HG03521 (cell line): ENCODE data around the gene IGSF21.

ENCODE experiments used
- ATAC-seq: cut with Tn5 transposase; IDR thresholded peaks from one replicate; pipeline ENCODE4 v1.9.1; 2021; ENCODE audit warnings: mild to moderate bottlenecking, moderate library complexity; ENCODE audit not compliant: unreplicated experiment

The IGSF21 gene

DNA sequence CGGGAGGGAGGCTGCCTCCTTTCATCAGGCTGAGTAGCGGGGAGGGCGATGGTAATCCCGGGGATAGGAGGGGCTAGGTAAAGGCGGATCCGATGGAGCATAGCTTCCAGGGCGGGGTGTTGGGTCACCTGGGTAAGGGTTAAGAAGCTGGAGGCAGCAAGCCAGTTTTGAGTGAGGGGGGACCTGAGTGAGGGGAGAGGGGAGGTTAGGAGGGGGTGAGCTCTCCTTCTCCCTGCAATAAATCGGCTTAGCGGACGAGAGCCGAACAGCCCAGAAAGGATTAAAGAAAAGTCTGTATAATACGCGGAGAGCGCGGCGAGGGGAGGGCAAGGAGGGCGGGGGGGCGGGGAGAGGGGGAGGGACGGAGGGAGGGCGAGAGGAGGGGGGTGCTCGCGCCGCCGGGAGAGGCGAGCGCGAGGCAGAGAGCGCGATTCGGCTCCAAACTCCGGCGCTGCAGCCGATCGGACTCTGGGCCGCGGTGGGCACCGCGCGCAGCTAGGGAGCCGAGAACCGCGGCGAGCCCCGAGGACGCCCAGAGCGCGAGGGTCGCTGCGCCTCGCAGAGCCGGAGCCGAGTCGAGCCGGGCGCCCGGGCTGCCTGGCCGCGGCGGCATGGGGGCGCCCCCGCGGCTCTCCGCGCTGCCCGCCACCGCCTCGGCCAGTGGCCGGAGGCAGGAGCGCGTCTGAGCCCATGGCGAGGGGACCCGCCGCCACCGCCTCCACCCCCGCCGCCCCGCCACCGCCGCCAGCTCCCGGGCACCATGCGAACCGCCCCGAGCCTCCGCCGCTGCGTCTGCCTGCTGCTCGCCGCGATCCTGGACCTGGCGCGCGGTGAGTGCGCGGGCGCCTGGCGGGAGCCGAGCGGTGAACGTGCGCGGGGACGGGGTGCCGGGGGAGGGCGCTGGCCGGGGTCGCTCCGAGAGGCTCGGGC, at the start of gene IGSF21:
Gene IGSF21, plus strand, starts transcription at position 430 of the 930 bp plus-strand sequence. Its CDS starts 331 bp downstream, at position 761.
- ATAC-seq, result no peak

DNA sequence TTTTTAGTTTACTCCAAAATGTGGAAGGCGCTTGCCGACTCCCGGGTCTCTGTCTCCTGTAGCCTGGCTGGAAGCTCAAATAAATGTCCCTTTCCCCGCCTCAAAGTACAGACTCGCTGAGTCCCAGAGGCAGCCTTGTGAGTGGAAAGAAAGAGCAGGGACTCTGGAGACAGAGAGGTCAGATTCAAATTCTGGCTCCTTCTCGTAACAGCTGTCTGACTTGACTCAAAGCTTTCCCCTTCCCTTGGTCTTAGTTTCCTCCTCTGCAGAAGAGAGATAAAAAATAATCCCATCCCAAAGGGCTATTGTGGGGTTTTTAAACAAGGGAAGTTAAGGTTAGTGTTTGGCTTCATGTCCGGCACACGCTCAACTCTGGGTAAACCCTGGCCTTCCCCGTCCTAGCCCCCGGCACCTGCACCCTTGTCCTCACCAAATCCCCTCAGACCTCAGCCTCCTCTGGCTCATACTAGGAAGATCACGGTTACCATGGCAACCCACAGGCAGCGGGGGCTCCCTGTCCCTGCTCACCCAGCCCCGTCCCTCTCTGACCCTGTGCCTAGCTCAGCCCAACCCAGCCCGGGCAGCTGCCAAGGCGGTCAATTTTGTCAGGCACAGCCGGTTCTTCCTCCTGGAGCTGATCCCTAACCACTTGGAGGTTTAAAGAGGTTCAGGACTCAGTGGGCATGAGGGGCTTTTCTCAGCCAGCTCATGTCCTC, 49.2 kb upstream of the IGSF21 start:
- ATAC-seq, result no peak

DNA sequence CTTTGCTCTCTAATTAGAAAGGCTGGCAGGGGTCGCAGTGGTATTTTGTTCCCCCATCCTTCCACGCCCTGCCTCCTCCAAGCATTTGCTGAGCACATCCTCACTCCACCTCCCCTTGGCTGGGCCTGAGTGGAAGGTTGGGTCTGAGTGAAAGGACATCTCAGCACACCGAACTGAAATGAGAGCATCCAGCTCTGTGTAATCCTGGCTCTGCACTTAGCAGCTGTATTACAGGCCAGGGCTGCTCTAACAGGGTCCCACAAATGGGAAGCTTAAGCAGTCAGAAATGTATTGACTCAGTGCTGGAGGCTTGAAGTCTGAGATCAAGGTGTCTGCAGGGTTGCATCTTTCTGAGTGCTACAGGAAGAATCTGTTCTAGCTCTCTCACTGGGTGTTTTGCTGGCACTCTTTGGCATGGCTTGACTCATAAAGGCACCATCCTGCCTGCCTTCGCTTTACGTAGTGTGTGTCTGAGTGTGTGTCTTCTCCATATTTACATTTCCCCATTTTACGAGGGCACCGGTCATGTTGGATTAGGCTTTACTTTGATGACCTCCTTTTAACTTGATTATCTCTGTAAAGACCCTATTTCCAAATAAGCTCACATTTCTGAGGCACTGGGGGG, 48.5 kb upstream of the IGSF21 start:
- ATAC-seq, result no peak

DNA sequence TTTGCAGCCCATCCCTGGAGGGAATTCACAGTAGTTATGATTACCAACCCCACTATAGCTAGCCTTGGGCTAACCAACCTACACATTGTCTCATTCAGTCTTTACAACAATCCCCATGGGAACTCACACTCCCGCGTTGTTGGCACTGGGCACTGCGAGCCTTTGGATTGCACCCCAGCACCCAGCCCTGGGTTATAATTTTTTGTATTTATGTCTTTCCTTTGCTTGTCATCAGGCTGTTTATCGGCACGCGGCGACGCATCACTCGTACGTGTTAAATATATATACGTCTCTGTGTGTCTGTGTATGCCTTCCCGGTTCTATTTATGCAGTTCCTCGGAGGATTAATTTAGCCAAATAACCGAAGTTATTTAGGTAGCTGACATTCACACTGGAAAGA, 47.2 kb upstream of the IGSF21 start:
- no peak for ATAC-seq

DNA sequence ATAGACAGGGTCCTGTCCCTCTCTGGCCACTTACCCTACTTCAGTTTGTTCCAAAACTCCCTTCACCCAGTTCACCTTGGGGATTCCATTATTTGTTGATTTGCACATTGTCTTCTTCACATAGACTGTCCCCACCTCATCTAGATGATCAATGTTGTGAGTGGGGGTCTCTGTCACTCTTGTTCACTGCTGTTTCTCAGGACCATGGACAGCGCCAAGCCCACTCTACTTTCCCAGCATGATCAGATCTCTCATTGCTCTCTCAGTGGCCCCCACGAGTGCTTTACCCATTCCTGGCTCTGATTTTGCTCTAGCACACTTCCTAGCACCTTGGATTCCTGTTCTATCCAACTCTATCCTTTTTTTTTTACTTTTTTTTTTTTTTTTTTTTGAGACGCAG, 45.4 kb upstream of the IGSF21 start:
- ATAC-seq, result no peak

DNA sequence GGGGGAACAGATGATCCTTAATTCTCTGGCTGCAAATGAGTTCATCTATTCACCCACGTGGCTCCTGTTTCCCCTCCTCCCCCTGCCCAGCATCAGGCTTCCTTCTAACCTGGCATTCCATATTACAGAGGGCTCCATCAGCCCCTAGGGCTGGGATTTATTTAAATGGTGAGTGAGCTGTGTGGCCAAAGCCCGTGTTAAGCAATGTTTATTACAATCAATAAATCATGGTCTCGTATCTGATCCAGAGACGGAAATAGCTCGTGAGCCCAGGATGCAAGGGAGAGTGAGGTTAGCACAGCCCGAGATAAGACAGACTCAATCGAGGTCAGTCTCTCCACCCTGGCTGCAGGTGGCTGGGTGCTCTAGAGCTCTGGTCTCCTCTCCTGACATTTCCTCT, 43.1 kb upstream of the IGSF21 start:
- no peak for ATAC-seq

DNA sequence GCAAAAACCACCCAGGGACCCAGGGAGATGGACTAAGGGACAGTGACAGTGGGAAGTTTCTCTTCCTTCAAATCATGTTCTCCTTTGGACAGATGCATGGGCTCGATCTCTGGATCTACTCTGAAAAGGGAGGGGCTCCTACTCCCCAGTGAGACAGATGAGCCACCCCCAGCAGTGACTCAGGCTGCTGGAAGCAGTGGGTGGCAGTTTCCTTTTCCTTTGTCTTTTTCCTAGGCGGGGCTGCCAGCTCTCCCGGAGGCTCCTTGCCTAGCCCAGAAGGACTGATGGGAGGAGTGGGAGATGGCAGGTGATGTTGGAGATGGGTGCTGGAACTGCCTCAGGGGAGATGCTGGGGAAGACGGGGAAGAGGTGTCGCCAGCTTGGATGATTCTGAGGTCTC, 41.0 kb upstream of the IGSF21 start:
- no peak for ATAC-seq

DNA sequence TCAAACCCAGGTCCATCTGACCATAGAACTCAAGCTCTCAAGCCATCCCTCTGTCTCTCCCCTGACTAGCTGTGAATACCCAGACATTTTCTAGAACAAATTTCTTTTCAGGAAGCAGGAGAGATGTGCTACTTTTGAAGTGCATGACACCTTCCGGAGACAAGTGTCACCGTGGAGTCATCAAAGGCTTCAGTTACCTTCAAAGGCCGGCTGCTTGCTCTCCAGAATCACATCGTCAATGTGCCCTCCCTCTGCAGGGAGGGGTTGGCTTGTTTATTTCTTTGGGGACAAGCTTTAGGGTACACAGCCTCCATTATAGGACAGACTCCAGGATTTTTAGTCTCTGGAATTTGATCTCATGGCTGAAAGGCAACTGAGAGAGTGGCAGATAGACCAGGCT, 37.7 kb upstream of the IGSF21 start:
- no peak for ATAC-seq

DNA sequence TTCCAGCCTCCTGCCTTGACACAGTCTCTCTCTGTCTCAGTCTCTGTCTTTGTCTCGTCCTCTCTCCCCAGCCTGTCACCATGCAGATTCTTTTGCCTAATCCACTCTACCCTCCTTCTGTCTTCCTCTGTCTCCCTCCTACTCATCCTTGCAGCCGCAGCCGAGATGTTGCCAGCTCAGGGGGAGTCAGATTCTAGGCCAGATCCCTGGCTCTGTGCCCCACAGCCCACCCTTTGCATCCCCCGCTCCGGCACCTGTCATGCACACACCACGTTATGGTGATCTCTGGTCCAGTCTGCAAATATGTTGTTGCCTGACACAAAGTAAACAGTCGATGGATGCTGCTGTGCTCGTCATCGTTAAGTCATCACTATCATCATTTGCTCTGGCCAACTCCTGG, 35.5 kb upstream of the IGSF21 start:
- ATAC-seq, result no peak

DNA sequence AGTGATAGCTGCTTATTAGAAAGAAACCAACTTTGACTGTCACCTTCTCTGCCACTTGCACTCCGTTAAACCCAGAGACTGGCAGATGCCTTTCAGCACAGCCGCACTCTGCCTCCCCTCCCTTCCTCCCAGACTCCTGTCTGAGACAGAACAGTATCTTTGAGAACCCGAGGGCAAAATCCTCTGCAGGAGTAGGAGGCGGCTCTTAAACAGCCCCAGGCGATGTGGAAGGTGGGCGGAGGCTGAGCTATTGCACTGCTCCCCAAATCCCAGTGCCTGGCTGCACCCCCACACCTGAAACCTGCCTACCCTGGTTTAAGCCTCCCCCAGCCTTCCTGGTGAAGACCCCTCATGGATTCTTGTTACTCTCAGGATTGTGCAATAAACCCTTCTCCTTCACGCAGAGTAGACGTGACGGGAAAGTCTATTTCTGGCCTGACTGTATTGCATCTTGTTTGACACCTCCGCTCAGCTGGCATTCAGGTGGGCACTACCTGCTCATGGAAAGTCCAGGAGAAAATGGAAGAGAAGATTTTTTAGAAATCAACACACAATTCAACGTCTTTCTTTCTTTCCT, 34.4 kb upstream of the IGSF21 start:
- no peak for ATAC-seq

DNA sequence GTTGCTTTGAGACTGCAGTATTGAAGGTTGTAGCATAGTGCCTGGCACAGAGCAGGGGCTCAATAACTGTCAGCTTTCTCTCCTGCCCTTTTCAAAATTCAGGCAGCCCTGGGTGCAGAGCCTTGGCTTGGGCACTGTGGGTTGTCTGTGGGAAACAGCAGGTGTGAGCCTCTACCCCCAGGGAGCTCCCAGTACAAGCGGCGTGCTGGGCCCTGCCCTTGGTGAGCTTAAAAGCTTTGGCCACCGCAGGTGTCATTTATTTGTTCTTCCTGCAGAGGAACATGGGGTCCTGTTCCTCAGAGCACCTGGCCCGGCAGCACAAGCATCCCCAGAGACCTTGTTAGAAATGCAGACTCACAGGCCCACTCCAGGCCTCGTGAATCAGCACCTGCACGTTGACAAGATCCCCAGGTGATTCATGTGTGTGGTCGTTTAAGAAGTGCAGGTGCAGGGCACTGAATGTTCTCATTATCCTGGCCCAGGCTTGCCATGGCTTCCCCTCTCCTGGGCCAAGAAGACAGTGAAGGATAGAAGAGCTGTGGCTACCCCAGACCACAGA, 29.9 kb upstream of the IGSF21 start:
- ATAC-seq, result no peak

DNA sequence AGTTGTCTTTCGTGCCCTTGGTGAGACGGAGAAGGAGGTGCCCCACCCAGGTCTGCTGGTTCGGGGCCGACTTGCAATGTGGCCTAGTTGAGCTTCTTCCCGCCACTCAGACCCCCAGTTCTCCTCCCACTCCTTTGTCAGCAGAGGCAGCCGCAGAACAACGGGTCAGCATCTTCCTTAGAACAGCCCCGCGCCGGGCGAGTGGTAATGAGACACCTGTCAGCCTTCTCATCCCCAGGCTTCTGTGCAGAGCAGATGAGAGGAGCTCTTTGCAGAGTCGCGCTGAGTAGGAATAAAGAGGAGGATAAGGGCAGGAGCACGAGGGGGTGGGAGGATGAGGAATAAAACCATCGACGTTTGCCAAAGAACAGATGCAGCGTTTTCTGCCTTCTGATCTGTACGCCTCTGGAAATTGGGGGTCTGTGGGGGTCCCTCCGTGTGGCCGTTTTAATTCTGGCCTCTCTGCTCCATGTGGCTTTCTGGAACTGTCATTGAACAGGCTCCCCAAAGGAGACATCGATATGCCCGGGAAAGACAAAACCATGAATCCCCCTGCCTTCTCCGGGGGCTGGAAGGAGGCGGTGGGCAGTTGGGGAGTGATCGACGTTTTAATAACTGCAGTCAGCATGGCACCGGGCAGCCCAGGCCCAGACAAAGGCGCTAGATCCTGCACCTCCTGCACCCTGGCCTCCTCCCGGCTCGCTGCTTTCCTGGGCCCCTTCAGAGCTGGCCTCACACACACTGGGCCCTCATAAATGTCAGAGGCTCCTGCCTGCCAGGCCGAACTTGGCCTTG, 27.5 kb upstream of the IGSF21 start:
- ATAC-seq, result no peak

DNA sequence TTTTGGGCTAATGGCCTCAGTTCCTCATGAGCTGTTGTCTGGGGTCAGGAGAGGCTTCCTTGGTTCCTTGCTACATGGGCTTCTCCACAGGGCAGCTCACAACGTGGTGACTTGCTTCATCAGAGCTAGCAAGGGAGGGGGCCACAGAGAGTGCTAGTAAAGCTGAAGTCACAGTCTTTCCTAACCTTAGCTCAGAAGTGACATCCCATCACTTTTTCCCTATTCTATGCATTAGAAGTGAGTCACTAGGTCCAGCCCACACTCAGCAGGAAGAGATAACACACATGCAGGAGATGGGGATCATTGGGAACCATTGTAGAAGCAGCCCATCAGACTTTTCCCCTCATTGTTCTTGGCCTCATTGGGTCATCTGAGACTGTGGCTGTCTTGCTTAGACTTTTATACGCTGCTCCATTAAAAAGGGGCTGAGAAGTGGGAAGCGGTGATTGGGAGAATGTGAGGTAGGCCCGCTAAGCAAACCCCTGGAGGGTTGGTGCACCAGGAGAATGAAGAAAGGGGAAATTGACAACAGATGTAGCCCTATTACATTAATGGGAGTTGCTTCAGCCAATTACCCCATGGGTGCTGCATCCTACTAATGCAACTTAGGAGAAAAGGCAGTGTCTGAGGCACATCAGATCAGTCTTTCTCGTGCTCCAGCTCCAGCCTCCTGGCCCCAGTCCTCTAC, 22.1 kb upstream of the IGSF21 start:
- ATAC-seq, result no peak

- no peak for ATAC-seq
Observed at GRCh38 chr1:18088077-18088594, 19.5 kb upstream of the IGSF21 start.

DNA sequence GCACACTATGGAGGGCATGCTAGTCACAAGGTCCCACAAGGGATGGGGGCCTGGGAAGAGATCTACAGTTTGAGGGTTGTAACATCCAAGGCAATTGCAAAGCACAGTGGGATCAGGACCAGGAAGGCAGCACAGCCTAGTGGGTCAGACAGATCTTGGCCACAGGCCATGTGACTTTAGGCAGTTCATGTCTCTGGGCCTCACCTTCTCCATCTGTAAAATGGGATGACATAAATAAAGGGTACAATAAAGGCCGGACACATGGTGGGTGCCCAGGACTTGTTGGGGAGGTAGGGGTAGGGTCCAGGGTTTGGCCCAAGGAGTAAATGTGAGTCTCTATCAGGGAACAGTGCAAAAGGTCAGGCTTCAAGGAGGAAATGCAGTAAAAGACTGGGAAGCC, 18.1 kb upstream of the IGSF21 start:
- ATAC-seq, result no peak

DNA sequence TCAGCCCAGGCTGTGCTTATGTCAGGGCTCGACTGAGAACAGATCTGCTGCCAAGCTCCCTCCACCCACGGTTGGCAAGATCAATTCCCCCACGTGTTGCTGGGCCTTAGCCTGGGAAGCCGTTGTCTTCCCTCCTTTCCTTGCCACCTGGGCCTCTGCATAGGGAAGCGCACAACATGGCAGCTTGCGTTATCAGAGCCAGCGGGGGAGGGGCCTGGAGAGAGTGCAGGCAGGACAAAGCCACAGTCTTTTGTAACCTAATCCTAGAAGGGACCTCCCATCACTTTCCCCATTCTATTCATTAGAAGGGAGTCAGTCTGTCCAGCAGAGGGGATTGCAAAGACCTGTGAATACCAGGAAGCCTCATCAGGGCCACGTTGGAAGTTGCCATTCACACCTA, 17.0 kb upstream of the IGSF21 start:
- no peak for ATAC-seq

DNA sequence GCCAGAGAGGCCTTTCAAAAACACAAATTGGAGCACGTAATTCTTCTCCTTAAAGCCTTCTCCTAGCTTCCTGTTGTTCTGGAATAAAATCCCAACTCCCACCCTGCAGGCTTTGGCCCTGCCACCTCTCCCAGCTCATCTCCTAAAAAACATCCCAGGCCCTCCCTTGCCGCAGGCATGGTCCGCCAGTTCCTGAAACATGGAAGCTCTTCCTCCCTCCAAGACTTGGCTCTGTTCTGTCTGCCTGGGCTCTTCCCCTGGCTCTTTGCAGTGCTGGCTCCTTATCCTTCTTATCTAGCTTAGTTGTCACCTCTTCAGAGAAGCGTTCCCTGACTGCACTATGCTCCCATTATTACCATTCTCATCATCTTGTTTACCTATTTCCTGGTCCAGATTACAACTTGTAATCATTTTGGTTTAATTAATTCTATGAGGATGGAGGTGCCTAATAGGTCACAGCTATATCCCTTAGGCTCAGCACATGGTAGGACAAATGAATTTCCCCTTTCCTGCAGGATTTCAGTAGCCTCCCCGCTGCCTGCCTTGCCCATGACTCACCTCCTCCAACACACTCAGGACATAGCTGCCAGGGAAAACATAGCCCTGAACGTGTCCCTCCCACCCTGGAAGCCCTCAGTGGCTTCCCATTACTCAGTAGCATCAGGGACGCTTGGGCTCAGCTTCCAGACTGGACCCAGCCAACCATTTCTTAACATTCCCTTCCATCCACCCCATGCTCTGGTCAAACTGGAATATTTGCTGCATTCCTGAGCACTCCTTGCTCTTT, 15.7 kb upstream of the IGSF21 start:
- no peak for ATAC-seq

DNA sequence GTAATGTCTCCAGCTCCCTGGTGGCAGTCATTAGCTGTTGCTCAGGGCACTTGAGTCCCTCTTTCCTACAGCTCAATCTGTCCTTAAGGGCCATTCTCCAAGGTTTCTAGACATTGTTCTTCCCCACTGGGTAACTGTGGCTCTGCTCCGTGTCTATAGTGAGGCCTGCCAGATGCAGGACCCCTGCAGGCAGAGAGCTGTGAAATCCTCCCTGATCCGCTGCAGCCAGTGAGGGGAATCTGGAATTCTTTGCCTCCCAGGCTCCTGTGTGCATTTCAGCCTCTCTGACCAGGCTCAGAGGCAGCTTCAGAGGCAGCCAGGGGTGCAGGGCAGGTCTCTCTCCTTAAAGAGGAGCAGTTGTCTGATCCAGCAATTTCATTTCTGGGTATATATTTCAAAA, 14.4 kb upstream of the IGSF21 start:
- ATAC-seq, result no peak

- ATAC-seq, result no peak
Observed at GRCh38 chr1:18093646-18094045, 14.0 kb upstream of the IGSF21 start.
